Muscle of leg (tissue), 11 donors: ENCODE data around the gene CIDEA. TPM values are rescaled to one million over a fixed set of nuclear protein-coding genes. Genes with fewer than 3 reads are reported as not detected.
A peak's percentile ranks its signal among the peaks of the same experiment; 100 is the strongest.

Experiments used
- DNase-seq: peaks from one replicate; pipeline ENCODE4 v3.0.0; 2013
- H3K27ac ChIP-seq: one replicate; pipeline ENCODE4 v1.5.1; 2013; ENCODE audit warnings: mild to moderate bottlenecking, low read length, control low read depth
- H3K27me3 ChIP-seq: one replicate; pipeline ENCODE4 v1.6.1; 2013; ENCODE audit warnings: low read length; ENCODE audit not compliant: control insufficient read depth, insufficient read depth
- H3K36me3 ChIP-seq: one replicate; pipeline ENCODE4 v1.6.1; 2013; ENCODE audit warnings: low read length; ENCODE audit not compliant: control insufficient read depth, insufficient read depth
- H3K4me1 ChIP-seq: one replicate; pipeline ENCODE4 v1.6.1; 2013; ENCODE audit warnings: low read length; ENCODE audit not compliant: control insufficient read depth, insufficient read depth
- H3K4me3 ChIP-seq: one replicate; pipeline ENCODE4 v1.5.1; 2013; ENCODE audit warnings: low read length, control low read depth
- H3K9me3 ChIP-seq: replicated peaks from 2 replicates; pipeline ENCODE4 v1.6.1; 2013; ENCODE audit warnings: low read depth, low read length; ENCODE audit not compliant: control insufficient read depth
- WGBS: methylation state at CpG from one replicate; pipeline ENCODE4 v1.1.5; 2013; ENCODE audit warnings: missing lambda C conversion rate; ENCODE audit not compliant: insufficient coverage; 5-methylcytosine and 5-hydroxymethylcytosine counted together
- polyA plus RNA-seq, 8 donors: library from polyadenylated mRNA; unstranded; fragments of 120-200 nt; gene quantifications; one replicate each; pipeline versions ENCODE4 v1.2.1 to v1.2.3, GENCODE V29; 2013; ENCODE audit warnings: inconsistent platforms in 1 of 8, low replicate concordance in 1 of 8; ENCODE audit not compliant: insufficient read length in 8 of 8, insufficient read depth in 1 of 8
- total RNA-seq: library from RNA; stranded (reverse); fragments of 120-200 nt; gene quantifications from one replicate; pipeline ENCODE4 v1.2.4, GENCODE V29; 2013

The CIDEA gene
- total and polyA plus RNA-seq, 9 donors, result not detected

DNA sequence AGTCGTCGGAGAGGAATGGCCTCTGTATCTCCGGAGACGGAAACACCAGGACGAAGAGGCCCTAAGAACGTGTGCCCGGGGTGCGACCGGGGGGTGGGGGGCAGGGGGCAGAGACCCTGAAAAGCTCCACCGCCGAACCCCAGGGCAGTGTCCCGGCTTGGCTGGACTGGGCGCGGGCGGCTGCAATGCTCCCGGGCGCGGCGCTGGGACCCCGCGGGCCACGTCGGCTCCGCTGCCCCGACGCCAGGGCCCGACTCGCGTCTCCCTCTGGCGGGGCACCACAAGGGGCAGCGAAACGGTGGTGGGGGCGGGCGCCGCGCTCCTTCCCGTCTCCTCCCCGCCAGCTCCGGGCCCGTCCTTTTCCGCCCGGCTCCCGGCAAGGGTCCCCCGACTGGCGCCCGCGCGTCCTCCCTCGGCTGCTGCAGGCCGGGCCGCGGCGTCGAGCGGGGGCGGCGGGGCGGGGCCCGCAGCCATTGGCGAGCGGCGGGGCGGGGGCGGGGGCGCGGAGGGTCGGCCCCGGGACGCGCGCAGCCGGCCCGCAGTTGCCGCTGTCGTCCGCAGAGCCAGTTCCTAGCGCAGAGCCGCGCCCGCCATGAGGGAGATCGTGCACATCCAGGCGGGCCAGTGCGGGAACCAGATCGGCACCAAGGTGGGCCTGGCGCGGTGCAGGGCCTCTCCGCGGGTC lies 53.7 kb downstream of the CIDEA start, which contains the start of gene TUBB6:
TSS of gene TUBB6 (plus strand) at position 541 of the 685 bp plus-strand sequence. CDS start at position 593, 52 bp downstream.
- peaks cover 31% of the 10 kb centered on the region for H3K4me1 ChIP-seq
- peaks cover 2% of the 10 kb centered on the region for H3K27me3 ChIP-seq
- under 1% methylated on average over 84 of the region's 88 CpGs for WGBS
- DNase-seq, result peak; percentile 92
- H3K27ac ChIP-seq, result peak within 1 kb of the TSS; percentile 96
- H3K4me3 ChIP-seq, result peak within 1 kb of the TSS; percentile 83
- H3K9me3 ChIP-seq, result peaks cover 3% of the 10 kb centered on the region
- H3K36me3 ChIP-seq, result peaks cover 24% of the 10 kb centered on the region

DNA sequence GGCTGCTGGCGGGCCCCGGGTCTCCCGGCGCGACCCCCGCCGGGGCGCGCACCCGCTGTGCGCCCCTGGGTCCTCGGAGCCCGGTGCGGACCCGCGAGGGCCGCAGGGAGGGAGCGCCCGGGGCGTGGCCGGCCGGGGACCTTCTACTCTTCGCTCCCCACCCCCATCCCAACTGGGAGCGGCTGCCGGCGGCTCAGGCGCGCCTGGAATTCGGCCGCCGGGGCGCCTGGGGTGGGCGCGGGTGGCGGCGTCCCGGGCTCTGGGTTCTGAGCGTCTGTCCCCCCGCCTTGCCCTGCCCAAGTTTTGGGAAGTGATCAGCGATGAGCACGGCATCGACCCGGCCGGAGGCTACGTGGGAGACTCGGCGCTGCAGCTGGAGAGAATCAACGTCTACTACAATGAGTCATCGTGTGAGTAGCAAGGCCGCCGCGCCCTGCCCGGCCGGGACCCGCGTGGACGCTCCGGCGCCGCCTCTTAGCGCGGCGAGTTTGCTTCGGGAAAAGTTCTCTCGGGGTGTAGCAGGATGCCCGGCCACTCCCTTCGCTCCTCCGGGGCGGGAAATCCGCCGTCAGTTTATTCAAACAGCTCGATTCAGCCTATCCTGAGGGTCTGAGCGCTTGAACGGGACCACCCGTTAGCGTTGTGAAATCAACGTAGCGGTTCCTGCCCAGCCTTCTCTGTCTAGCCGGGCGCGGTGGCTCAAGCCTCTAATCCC lies 54.4 kb downstream of the CIDEA start:
- Histone ChIP-seq H3K4me1 (peaks cover 34% of the 10 kb centered on the region), H3K4me3 (peak overlapping the region; percentile 83), H3K36me3 (peaks cover 31% of the 10 kb centered on the region), H3K9me3 (peaks cover 3% of the 10 kb centered on the region), H3K27me3 (peaks cover 2% of the 10 kb centered on the region), H3K27ac (peak overlapping the region; percentile 96)
- peak; percentile 89 for DNase-seq
- WGBS, result under 1% methylated on average over 81 of the region's 81 CpGs

DNA sequence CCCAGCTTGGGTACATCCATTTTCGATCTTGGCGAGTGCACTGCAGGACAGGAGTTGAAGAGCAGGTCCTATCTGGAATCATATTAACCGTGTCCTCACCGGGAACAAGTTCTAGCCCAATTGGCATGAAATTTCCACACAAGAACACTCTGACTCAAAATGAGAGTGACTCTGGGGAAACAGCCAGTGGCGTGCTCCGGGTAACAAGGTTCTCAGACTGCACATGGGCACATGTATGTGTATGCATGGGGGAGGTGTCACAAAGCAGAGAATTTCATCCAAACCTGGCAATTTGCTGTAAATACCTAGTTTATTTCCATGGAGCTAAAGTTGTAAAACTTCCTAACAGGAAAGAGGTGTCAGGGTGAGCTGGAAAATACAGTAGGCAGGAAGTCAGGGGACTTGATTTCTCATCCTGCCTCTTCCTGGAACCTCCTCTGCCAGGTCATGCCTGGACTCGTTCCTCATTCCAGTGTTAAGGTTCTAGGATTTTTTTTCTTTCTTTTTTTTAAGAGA lies 55.6 kb downstream of the CIDEA start:
- peak overlapping the region; percentile 96 for H3K27ac ChIP-seq
- 55% methylated on average over 4 of the region's 7 CpGs for WGBS
- peaks cover 2% of the 10 kb centered on the region for H3K27me3 ChIP-seq
- H3K4me1 ChIP-seq, result peaks cover 45% of the 10 kb centered on the region
- no peak for DNase-seq
- H3K36me3 ChIP-seq, result peaks cover 38% of the 10 kb centered on the region
- H3K4me3 ChIP-seq, result peak overlapping the region; percentile 83
- H3K9me3 ChIP-seq, result peaks cover 3% of the 10 kb centered on the region

DNA sequence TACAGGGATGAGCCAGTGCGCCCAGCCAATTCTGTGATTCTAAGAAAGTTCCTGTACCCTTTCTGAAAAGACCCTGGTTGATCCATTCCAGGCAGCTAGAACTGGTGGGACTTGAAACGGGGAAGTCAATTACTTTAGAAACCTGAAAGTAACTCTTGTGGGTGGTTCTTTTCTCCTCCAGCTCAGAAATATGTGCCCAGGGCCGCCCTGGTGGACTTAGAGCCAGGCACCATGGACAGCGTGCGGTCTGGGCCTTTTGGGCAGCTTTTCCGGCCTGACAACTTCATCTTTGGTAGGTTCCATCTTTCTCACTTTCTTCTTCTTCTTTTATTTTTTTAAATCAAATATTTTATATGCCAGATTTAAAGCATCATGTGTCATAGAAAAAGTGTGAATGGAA lies 56.6 kb downstream of the CIDEA start:
- peaks cover 50% of the 10 kb centered on the region for H3K4me1 ChIP-seq
- H3K36me3 ChIP-seq, result peaks cover 44% of the 10 kb centered on the region

DNA sequence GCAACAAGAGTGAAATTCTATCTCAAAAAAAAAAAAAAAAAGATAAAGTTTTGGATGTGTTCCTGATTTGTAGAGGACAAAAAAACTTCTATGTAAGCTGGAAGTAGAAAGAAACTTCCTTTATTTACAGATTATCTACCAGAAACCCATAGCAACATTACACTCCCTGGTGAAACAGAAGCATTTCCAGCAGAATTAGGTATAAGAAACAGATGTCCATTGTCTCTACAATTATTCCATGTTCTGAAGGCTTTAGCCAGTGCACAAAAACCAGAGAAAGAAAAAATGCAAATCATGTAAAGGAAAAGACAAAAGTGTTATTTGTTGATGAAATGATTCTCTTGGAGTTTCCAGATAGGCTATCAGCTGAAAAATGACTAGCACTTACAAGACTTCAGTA lies 58.8 kb downstream of the CIDEA start:
- Histone ChIP-seq H3K27ac (no peak overlapping the region), H3K4me1 (peaks cover 46% of the 10 kb centered on the region), H3K4me3 (no peak overlapping the region), H3K36me3 (peaks cover 59% of the 10 kb centered on the region), H3K9me3 (peaks cover 3% of the 10 kb centered on the region), H3K27me3 (no peaks in the 10 kb centered on the region)
- no peak for DNase-seq

More for the DNA sequence above, 56.6 kb downstream of the CIDEA start:
- no peak overlapping the region for H3K27ac ChIP-seq
- no peak for DNase-seq
- H3K4me3 ChIP-seq, result no peak overlapping the region
- peaks cover 2% of the 10 kb centered on the region for H3K27me3 ChIP-seq
- WGBS, result 79% methylated on average over 2 of the region's 6 CpGs
- H3K9me3 ChIP-seq, result peaks cover 3% of the 10 kb centered on the region

DNA sequence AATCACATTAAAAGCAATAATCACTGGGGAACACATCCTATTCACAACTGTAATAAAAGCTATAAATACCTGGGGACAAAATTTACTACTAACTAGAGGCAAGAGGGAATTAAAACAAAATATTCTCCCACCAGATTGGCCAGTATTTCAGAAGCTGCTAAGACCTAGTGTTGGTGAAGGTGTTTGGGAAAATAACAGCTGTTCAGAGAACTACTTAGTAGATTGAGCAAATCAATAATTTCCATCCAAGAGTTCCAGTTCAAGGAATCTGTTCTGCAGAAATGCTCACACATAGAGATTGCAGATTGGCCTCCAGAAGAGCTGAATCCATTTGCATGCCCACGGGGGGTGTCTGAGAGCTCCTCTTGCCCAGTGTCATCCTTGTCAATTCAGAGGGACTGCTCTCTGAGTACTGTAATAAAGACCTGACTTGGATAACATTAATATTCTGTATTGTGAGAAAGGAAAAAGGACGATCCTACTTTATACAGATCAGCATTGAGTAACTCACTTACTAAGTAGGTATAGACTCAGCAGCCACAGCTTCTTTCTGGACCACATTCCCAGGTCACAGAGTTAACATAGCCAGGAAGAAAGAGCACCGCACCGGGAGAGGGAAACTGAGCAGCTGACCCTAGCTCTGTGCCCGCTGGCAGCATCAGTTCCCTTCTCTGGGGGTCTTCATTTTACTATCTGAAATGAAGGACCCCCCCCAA lies 59.5 kb downstream of the CIDEA start:
- H3K9me3 ChIP-seq, result peaks cover 3% of the 10 kb centered on the region
- DNase-seq, result no peak
- peak overlapping the region; percentile 57 for H3K27ac ChIP-seq
- no peak overlapping the region for H3K4me3 ChIP-seq
- no peaks in the 10 kb centered on the region for H3K27me3 ChIP-seq
- H3K4me1 ChIP-seq, result peaks cover 53% of the 10 kb centered on the region
- H3K36me3 ChIP-seq, result peaks cover 66% of the 10 kb centered on the region
- 70% methylated on average over 2 of the region's 5 CpGs for WGBS

DNA sequence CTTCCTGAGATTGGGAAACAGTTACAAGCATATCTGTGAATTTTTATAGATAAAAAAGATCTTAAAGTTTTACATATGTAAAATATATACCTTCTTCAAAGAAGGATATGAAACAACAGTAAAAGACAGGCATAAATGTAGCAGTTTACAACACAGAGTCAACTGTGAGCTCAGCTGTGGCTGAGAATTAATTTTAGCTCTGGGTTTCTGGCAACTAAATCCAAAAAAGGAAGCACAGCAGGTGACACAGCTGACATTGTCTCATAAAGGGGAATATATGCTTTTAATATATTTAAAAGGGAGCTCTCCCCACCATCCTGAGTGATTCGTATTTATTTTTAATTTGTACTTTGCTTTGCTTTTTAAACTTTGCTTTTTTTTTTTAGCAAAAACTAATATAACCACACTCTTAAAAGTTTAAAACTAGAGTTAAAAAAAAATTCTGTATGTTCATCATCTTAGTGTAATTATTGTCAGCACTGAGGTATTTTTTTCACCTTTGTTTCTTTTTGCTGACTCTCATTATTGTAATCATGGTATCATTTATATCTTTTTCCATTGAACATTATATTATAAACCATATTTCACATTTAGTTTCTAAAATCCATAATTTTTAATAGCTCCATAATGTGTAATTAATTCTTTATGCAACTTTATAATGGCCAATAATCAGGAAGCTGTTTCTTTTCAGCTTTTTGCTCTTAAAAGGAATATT lies 60.6 kb downstream of the CIDEA start:
- Histone ChIP-seq H3K4me1 (peaks cover 47% of the 10 kb centered on the region), H3K4me3 (no peak overlapping the region), H3K27ac (peak overlapping the region; percentile 57), H3K36me3 (peaks cover 67% of the 10 kb centered on the region), H3K9me3 (peaks cover 3% of the 10 kb centered on the region), H3K27me3 (no peaks in the 10 kb centered on the region)
- no CpG with 5 or more reads among the region's 1 CpG for WGBS
- DNase-seq, result peak; percentile 51

DNA sequence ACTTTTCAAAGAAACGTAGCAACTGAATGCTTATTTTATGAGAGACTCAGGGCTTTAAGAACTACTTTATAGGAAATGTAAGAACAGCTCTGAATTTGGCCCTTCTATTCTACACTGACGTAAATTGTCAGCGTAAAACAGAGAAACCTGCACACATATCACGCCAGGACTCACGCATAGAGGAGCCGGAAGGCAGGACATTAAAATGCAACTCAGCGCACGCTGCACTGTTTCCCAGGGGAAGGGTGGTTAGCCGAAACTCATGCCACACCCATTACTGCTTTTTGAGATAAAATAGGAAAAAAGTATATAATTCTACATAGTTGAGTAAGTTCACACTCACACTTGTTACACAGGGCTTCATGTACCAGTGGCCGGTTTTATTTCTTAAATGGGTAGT lies 61.3 kb downstream of the CIDEA start:
- Histone ChIP-seq H3K36me3 (peaks cover 62% of the 10 kb centered on the region), H3K27me3 (no peaks in the 10 kb centered on the region), H3K4me1 (peaks cover 42% of the 10 kb centered on the region), H3K27ac (peak overlapping the region; percentile 38), H3K9me3 (peaks cover 3% of the 10 kb centered on the region), H3K4me3 (no peak overlapping the region)
- DNase-seq, result no peak
- no CpG with 5 or more reads among the region's 10 CpGs for WGBS

DNA sequence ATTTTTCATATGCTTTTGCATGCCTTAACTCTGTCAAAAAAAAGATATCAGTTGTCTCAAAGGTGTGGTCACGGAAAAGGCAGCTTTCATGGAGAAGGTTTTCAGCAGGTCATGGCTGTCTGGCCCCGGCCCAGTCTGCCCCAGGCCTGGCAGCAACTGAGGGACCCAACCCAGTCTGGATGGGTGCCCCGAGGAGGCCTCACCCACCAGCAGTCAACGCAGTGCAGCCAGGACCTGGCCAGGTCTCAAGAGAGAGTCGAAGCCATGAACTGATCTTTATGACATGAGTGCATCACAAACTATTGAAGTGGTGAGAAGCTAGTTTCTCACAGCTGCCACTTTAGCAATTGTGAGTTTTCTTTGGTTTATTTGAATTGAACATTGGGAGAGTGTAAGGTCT lies 61.8 kb downstream of the CIDEA start:
- peaks cover 3% of the 10 kb centered on the region for H3K9me3 ChIP-seq
- no peak overlapping the region for H3K4me3 ChIP-seq
- peaks cover 58% of the 10 kb centered on the region for H3K36me3 ChIP-seq
- H3K27ac ChIP-seq, result peak overlapping the region; percentile 49
- no peaks in the 10 kb centered on the region for H3K27me3 ChIP-seq
- WGBS, result 58% methylated on average over 4 of the region's 5 CpGs
- H3K4me1 ChIP-seq, result peaks cover 41% of the 10 kb centered on the region
- no peak for DNase-seq
